GM23338 (cell line): ENCODE measurements around the gene ANKRD6. TPM values are rescaled to one million over a fixed set of nuclear protein-coding genes. Genes with fewer than 3 reads are reported as not detected.

Experiments used
- ATAC-seq: fragments of 200-7000 bp; cut with Tn5 transposase; 3 replicates; pipeline ENCODE4 v1.9.1; 2020
- DNase-seq: peaks from one replicate; pipeline ENCODE4 v3.0.0-alpha.2; 2015; ENCODE audit warnings: low spot score
- H2AFZ ChIP-seq: fragments of 200-600 bp; sonication (generic); 2 replicates; pipeline ENCODE4 v1.8.0; 2016; ENCODE audit warnings: antibody characterized with exemption, mild to moderate bottlenecking, moderate library complexity
- H3F3A ChIP-seq: fragments of 200-600 bp; sonication (generic); replicated peaks from 2 replicates; pipeline ENCODE4 v1.8.0; 2017; ENCODE audit warnings: antibody characterized with exemption, mixed run types, low read depth
- H3K27ac ChIP-seq: fragments of 200-600 bp; sonication (generic); 2 replicates; pipeline ENCODE4 v1.6.1; 2016; ENCODE audit warnings: low read depth
- H3K27me3 ChIP-seq: fragments of 200-600 bp; sonication (generic); 2 replicates; pipeline ENCODE4 v1.8.0; 2016; ENCODE audit warnings: mild to moderate bottlenecking, mixed run types, moderate library complexity; ENCODE audit not compliant: insufficient read depth
- H3K36me3 ChIP-seq: fragments of 200-600 bp; sonication (generic); 2 replicates; pipeline ENCODE4 v1.8.0; 2016; ENCODE audit warnings: mild to moderate bottlenecking; ENCODE audit not compliant: insufficient read depth
- H3K4me1 ChIP-seq: fragments of 200-600 bp; sonication (generic); 2 replicates; pipeline ENCODE4 v1.8.0; 2016; ENCODE audit warnings: mild to moderate bottlenecking, moderate library complexity; ENCODE audit not compliant: insufficient read depth
- H3K4me2 ChIP-seq: fragments of 200-600 bp; sonication (generic); 2 replicates; pipeline ENCODE4 v1.7.1; 2017; ENCODE audit warnings: mixed run types
- H3K4me3 ChIP-seq: fragments of 200-600 bp; sonication (generic); 2 replicates; pipeline ENCODE4 v1.6.1; 2016; ENCODE audit warnings: mixed run types
- H3K79me2 ChIP-seq: fragments of 200-600 bp; sonication (generic); replicated peaks from 2 replicates; pipeline ENCODE4 v1.8.0; 2017; ENCODE audit warnings: mild to moderate bottlenecking; ENCODE audit not compliant: insufficient read depth
- H3K9me2 ChIP-seq: fragments of 200-600 bp; sonication (generic); 2 replicates; pipeline ENCODE4 v1.8.0; 2017; ENCODE audit not compliant: insufficient read depth
- H4K20me1 ChIP-seq: fragments of 200-600 bp; sonication (generic); replicated peaks from 2 replicates; pipeline ENCODE4 v1.8.0; 2017; ENCODE audit warnings: mild to moderate bottlenecking; ENCODE audit not compliant: insufficient read depth
- H3K27ac Mint-ChIP-seq: 2 replicates; pipeline ENCODE4 v1.8.0; 2020; ENCODE audit warnings: inconsistent platforms, mild to moderate bottlenecking, moderate library complexity, mixed read lengths
- H3K27me3 Mint-ChIP-seq: 3 replicates; pipeline ENCODE4 v1.8.0; 2022; ENCODE audit warnings: low read depth, mild to moderate bottlenecking, moderate library complexity, mixed read lengths, inconsistent platforms; ENCODE audit not compliant: insufficient read depth, poor library complexity
- H3K36me3 Mint-ChIP-seq: 3 replicates; pipeline ENCODE4 v1.8.0; 2021; ENCODE audit warnings: low read depth, mild to moderate bottlenecking, inconsistent platforms, moderate library complexity, mixed read lengths
- H3K4me1 Mint-ChIP-seq: 3 replicates; pipeline ENCODE4 v1.8.0; 2020; ENCODE audit warnings: mild to moderate bottlenecking, inconsistent platforms, mixed read lengths
- H3K4me3 Mint-ChIP-seq: 3 replicates; pipeline ENCODE4 v1.8.0; 2021; ENCODE audit warnings: moderate library complexity, mild to moderate bottlenecking, inconsistent platforms, mixed read lengths
- H3K9me3 Mint-ChIP-seq: 3 replicates; pipeline ENCODE4 v1.8.0; 2020; ENCODE audit warnings: moderate library complexity, mild to moderate bottlenecking, inconsistent platforms, mixed read lengths
- CREB1 ChIP-seq: fragments of 250-450 bp; sonication (Bioruptor Pico); IDR thresholded peaks from 2 replicates; pipeline ENCODE4 v1.5.0; 2020; ENCODE audit warnings: low read depth, mild to moderate bottlenecking, moderate library complexity
- EZH2phosphoT487 ChIP-seq: fragments of 200-600 bp; sonication (generic); IDR thresholded peaks from one replicate; pipeline ENCODE4 v1.8.1; 2018; ENCODE audit warnings: antibody characterized with exemption; ENCODE audit not compliant: unreplicated experiment
- JUNB ChIP-seq: IDR thresholded peaks from one replicate; pipeline ENCODE4 v1.6.1; 2016; ENCODE audit warnings: antibody characterized with exemption; ENCODE audit not compliant: unreplicated experiment
- NANOG ChIP-seq: IDR thresholded peaks from 2 replicates; pipeline ENCODE4 v1.6.1; 2016; ENCODE audit warnings: antibody characterized with exemption, borderline replicate concordance
- STAT1 ChIP-seq: IDR thresholded peaks from one replicate; pipeline ENCODE4 v1.6.1; 2016; ENCODE audit warnings: antibody characterized with exemption; ENCODE audit not compliant: unreplicated experiment
- ZNF114 ChIP-seq: fragments of 250-450 bp; sonication (Bioruptor Pico); IDR thresholded peaks from 2 replicates; pipeline ENCODE4 v1.5.0; 2020; ENCODE audit warnings: mild to moderate bottlenecking, moderate library complexity
- polyA plus RNA-seq: library from polyadenylated mRNA; unstranded; fragments of >200 nt; fragmentation: Nextera tagmentation; extraction: Ambion mirVana; gene quantifications from 2 replicates; pipeline ENCODE4 v1.2.1, GENCODE V29; 2016
- total RNA-seq: library from RNA; depleted of rRNA; stranded (reverse); fragments of >200 nt; shearing (Covaris generic); gene quantifications from 2 replicates; pipeline ENCODE4 v1.2.3, GENCODE V29; 2014
- TF ChIP-seq, protein P1 (sequence below): IDR thresholded peaks from one replicate; pipeline ENCODE4 v1.6.1; 2018; ENCODE audit warnings: antibody characterized with exemption; ENCODE audit not compliant: unreplicated experiment
- TF ChIP-seq, protein P2 (sequence below), 2 experiments: fragments of 200-600 bp in 1 of 2; sonication (generic) in 1 of 2; conservative IDR thresholded peaks; 2 replicates each; pipeline versions ENCODE4 v1.5.1 to v1.6.1; 2016 to 2017; ENCODE audit warnings: antibody characterized with exemption in 2 of 2, low read depth in 2 of 2, mild to moderate bottlenecking in 2 of 2, moderate library complexity in 1 of 2
- TF ChIP-seq, protein P3 (sequence below): IDR thresholded peaks from 2 replicates; pipeline ENCODE4 v1.6.1; 2016; ENCODE audit warnings: antibody characterized with exemption

The ANKRD6 gene
- total and polyA plus RNA-seq, 2 experiments from 2014 or later, result 3.2 to 9.2 TPM

DNA sequence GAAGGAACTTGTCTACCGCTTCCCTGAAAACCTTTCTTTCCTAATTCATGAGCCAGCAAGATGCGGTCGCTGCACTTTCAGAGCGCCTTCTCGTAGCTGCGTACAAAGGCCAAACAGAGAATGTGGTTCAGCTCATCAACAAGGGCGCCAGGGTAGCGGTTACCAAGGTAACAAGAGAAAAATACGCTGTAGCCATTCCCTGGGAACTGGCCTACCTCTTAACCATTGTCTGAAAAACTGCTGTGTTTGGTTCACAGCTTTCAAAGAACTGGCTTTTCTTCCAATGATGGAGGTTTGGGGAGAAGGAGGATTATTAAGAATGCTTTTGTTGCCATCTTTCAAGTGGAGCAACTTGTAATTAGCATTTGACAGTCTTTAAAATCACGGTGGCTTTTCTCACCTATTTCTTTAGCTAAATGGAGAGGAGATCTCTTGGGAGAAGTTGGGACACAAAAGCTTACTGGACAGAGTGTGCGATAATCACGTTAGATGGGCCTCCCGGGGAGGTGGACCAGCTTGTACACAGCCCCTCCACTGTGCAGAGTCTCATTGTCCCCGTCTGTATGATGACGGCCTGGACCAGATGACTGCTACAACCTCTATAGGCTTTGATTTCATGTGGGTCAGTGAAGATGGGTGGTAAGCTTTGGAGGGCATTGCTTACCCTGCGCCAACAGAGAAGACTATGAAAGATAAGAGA lies 134.1 kb downstream of the ANKRD6 start (continued):
- TF ChIP-seq JUNB, result no peak
- TF ChIP-seq, protein P1, sequence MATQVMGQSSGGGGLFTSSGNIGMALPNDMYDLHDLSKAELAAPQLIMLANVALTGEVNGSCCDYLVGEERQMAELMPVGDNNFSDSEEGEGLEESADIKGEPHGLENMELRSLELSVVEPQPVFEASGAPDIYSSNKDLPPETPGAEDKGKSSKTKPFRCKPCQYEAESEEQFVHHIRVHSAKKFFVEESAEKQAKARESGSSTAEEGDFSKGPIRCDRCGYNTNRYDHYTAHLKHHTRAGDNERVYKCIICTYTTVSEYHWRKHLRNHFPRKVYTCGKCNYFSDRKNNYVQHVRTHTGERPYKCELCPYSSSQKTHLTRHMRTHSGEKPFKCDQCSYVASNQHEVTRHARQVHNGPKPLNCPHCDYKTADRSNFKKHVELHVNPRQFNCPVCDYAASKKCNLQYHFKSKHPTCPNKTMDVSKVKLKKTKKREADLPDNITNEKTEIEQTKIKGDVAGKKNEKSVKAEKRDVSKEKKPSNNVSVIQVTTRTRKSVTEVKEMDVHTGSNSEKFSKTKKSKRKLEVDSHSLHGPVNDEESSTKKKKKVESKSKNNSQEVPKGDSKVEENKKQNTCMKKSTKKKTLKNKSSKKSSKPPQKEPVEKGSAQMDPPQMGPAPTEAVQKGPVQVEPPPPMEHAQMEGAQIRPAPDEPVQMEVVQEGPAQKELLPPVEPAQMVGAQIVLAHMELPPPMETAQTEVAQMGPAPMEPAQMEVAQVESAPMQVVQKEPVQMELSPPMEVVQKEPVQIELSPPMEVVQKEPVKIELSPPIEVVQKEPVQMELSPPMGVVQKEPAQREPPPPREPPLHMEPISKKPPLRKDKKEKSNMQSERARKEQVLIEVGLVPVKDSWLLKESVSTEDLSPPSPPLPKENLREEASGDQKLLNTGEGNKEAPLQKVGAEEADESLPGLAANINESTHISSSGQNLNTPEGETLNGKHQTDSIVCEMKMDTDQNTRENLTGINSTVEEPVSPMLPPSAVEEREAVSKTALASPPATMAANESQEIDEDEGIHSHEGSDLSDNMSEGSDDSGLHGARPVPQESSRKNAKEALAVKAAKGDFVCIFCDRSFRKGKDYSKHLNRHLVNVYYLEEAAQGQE, result no peak
- no peak for TF ChIP-seq NANOG
- TF ChIP-seq, protein P2, sequence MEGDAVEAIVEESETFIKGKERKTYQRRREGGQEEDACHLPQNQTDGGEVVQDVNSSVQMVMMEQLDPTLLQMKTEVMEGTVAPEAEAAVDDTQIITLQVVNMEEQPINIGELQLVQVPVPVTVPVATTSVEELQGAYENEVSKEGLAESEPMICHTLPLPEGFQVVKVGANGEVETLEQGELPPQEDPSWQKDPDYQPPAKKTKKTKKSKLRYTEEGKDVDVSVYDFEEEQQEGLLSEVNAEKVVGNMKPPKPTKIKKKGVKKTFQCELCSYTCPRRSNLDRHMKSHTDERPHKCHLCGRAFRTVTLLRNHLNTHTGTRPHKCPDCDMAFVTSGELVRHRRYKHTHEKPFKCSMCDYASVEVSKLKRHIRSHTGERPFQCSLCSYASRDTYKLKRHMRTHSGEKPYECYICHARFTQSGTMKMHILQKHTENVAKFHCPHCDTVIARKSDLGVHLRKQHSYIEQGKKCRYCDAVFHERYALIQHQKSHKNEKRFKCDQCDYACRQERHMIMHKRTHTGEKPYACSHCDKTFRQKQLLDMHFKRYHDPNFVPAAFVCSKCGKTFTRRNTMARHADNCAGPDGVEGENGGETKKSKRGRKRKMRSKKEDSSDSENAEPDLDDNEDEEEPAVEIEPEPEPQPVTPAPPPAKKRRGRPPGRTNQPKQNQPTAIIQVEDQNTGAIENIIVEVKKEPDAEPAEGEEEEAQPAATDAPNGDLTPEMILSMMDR (conservative IDR thresholded peaks at IDR 0.05; ENCODE audit: low read depth in 2 of 2), result no peak
- TF ChIP-seq, protein P3, sequence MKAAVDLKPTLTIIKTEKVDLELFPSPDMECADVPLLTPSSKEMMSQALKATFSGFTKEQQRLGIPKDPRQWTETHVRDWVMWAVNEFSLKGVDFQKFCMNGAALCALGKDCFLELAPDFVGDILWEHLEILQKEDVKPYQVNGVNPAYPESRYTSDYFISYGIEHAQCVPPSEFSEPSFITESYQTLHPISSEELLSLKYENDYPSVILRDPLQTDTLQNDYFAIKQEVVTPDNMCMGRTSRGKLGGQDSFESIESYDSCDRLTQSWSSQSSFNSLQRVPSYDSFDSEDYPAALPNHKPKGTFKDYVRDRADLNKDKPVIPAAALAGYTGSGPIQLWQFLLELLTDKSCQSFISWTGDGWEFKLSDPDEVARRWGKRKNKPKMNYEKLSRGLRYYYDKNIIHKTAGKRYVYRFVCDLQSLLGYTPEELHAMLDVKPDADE, result no peak

DNA sequence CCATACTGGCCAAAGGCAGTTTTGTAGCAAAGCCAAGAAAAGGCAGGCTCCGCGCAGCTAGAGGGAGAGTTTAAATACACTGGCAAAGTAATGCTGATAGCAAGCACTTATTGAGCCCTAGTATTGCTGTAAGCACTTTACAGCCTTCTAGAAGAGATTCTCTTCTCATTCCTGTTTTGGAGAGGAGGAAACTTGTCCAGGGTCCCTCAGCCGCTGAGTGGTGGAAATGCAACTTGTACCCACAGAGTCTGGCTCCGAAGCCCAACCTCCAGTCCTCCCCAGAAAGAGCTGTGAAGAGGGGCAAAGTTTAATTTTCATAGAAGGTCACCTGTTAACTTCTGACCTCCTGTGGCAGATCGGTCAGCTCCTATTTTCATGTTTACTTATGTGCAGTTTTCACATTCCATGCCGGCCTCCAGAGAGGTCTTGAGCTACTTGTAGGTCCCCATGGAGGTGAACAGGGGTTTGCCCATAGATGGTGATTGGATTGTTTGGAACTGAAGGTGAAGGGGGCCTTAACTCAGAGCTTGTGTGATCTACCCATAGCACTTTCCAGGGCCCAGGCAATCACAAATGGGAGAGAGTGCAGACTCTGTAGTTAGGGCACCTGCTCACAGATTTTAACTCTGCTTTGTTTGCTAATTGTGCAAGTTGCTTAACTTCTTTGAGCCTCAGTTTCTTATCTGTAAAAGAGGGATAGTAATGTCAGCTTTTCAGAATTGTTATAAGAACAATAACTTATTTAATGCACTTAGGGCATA lies 134.9 kb downstream of the ANKRD6 start:
- no peak for DNase-seq
- no peak for TF ChIP-seq JUNB
- TF ChIP-seq, protein P2 (conservative IDR thresholded peaks at IDR 0.05; ENCODE audit: low read depth in 2 of 2), result no peak
- no peak for TF ChIP-seq ZNF114 (CRISPR knock-in tag)
- TF ChIP-seq EZH2phosphoT487, result no peak
- no peak for TF ChIP-seq NANOG
- TF ChIP-seq STAT1, result no peak
- TF ChIP-seq CREB1, result no peak
- TF ChIP-seq, protein P3, result no peak
- ATAC-seq, result no peak
- Mint-ChIP-seq H3K27me3 (no peaks in the 10 kb centered on the region), H3K27ac (no peak overlapping the region), H3K4me3 (no peak overlapping the region), H3K36me3 (no peaks in the 10 kb centered on the region), H3K9me3 (no peaks in the 10 kb centered on the region), H3K4me1 (peaks cover 8% of the 10 kb centered on the region)
- no peaks in the 10 kb centered on the region for H3K9me2 ChIP-seq
- H3K79me2 ChIP-seq, result no peaks in the 10 kb centered on the region
- H3K36me3 ChIP-seq, result no peaks in the 10 kb centered on the region
- H3K4me3 ChIP-seq, result no peak overlapping the region
- peaks cover 3% of the 10 kb centered on the region; the same call in 1 of the 2 replicates for H4K20me1 ChIP-seq
- no peak overlapping the region for H3K27ac ChIP-seq
- no peaks in the 10 kb centered on the region for H3K4me1 ChIP-seq
- no peak overlapping the region for H3K4me2 ChIP-seq
- no peaks in the 10 kb centered on the region for H3F3A ChIP-seq
- no peak overlapping the region for H2AFZ ChIP-seq
- no peaks in the 10 kb centered on the region for H3K27me3 ChIP-seq
